GM19193 (cell line): ENCODE measurements around the gene MACIR.

ENCODE experiments used
- POLR2A ChIP-seq: IDR thresholded peaks from 4 replicates; pipeline ENCODE4 v1.6.1; 2011; ENCODE audit not compliant: insufficient read depth, insufficient read length; ENCODE audit errors: extremely low read depth

The MACIR gene

GRCh38 chr5:103295424-103295823 is 36.9 kb downstream of the MACIR start:
- TF ChIP-seq POLR2A: no peak

DNA sequence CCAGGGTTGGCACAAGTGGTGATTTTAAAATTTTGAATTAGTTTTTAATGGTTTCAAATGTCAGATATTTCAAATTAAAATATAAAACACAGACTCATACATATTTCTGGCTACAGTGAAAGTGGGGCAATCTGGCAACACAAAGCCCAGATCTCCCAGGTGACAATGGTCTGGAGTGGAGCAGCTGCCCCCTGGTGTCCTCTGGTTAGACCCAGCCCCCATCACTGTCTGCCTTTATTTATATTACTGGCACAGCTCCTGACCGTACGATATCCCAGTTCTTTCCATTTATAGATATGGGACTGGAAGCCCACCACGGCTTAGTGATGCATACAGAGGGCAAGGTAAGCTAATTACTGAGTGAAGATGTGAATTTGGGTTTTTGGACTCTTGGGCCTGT is 37.3 kb downstream of the MACIR start:
- no peak for TF ChIP-seq POLR2A

DNA sequence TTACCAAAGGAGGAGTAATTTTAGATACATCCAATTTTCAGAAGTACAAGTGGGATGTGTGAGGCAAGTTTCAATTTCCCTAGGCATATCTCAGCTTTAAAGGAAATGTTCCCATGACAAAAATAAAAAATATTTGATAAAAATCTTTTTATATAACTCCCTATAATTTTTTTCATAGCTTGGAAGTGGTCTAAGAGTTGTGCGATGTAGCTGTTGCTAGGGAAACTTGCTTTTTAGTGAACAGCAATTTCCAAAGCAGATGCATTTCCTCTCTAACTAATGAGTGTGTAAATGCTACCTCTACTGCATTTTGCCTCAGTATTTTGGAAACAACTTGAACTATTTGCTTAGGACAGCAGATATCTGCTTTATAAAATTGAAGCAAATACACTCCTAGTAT is 39.6 kb downstream of the MACIR start:
- TF ChIP-seq POLR2A: no peak

- no peak for TF ChIP-seq POLR2A
Observed at GRCh38 chr5:103298607-103299188, 40.1 kb downstream of the MACIR start.

GRCh38 chr5:103305809-103306208 is 47.2 kb downstream of the MACIR start:
- no peak for TF ChIP-seq POLR2A

DNA sequence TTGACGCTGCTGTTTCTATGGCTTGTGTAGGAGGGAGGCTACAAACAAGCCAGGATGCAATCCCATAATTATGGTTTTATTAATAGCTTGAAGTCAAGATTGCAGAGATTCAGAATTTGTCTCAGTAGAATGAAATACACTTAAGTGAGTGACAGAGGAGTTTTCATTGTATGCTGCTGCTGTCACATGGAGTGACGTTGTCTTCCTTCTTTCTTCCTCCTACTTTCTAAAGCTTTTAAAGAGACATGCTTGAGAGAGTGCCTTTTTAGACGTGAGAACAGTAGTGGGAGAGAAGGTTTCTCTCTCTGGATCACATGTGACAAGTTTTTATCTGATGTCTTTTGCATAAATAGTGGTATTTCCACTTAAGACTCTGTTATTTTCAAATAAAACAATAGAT is 48.9 kb downstream of the MACIR start:
- TF ChIP-seq POLR2A: no peak

GRCh38 chr5:103308774-103309173 is 50.2 kb downstream of the MACIR start:
- no peak for TF ChIP-seq POLR2A

- TF ChIP-seq POLR2A: no peak
Observed at GRCh38 chr5:103313056-103313455, 54.5 kb downstream of the MACIR start.

DNA sequence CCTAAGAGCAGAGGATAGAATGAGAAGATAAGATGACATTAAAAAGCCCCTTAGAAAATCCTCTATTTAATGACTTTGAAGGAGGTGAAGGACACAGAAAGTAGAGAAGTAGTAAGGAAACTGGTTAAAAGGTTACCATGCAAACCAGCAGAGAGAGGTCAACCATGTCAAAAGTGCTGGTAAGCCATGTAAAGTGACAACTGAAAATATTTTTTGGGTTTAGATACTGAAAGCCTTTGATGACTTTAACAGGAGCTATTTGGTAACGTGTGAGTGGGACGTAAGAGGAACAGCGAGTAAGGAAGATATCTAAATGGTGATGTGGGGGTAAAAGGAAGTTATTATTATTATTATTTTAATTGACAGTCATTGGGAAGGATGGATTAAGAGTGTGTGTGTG is 56.9 kb downstream of the MACIR start:
- TF ChIP-seq POLR2A: no peak

DNA sequence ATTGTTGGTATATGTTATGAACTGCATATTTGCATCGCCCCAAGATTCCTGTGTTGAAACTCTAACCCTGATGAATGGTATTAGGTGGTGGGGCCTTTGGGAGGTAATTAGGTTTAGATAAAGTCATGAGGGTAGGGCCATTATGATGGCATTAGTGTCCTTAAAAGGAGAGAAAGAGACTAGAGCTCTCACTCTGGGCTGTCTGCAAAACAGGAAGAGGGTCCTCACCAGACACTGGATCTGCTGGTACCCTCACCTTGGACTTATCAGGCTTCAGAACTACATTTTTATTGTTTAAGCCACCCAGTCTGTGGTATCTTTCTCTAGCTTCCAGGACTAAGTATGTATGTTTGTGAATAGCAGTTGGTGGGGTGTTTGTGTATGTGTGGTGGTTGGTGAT is 68.9 kb downstream of the MACIR start:
- TF ChIP-seq POLR2A: no peak

- no peak for TF ChIP-seq POLR2A
Observed at GRCh38 chr5:103327893-103328292, 69.3 kb downstream of the MACIR start.
